ENCODE measurements around the gene FILIP1L.

DNA sequence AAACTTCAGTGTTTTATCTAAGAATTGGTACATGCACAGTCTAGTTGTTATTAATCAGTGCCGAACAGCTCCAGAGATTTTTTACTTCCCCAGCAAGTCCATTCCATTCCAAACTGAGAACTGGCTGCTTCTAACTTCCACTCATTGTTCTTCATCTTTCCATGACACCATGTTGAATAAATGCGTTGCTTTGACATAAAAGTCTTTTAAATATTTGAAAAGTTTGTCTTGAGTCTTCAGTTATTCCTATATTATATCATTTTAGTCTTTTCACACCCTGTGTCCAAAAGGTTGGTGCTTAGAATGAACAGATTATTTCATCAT lies 231.2 kb downstream of the FILIP1L start:
- TF ChIP-seq GATA2 (IDR thresholded peaks at IDR 0.05; ENCODE audit: low read depth, low read length) (no peak), GATA3 (IDR thresholded peaks at IDR 0.05; ENCODE audit: low read depth, low read length) (no peak)

Data from SH-SY5Y (cell line).